AML-193 (cell line): ENCODE measurements around the gene PSMC5.
"Not testable (repeated sequence)": the region's sequence is repeated elsewhere in the genome, so short reads cannot be mapped to it uniquely, and the experiment has no call there.

ENCODE experiments used
- DNase-seq, 2 experiments: peaks; one replicate each; lab custom pipeline; 2025; lab: John Stamatoyannopoulos, UW

Gene PSMC5

GRCh38 chr17:63838631-63839171 lies 11.5 kb downstream of the PSMC5 start:
- DNase-seq = peak; percentile 14 to 31

GRCh38 chr17:63840591-63841349 lies 13.5 kb downstream of the PSMC5 start:
- no peak for DNase-seq

- peak; percentile 29 to 39 for DNase-seq
Measured at GRCh38 chr17:63841350-63842172, 14.3 kb downstream of the PSMC5 start.

GRCh38 chr17:63842173-63842539 lies 14.9 kb downstream of the PSMC5 start:
- DNase-seq = no peak

GRCh38 chr17:63842540-63843386 lies 15.5 kb downstream of the PSMC5 start, which contains the start of gene SMARCD2:
SMARCD2 (minus strand) TSS chr17:63842685; CDS start chr17:63842674, 11 bp downstream.
- DNase-seq = peak; percentile 97 to 98

- peak; percentile 58 to 69 for DNase-seq
Measured at GRCh38 chr17:63843387-63843888, 16.2 kb downstream of the PSMC5 start.

GRCh38 chr17:63843910-63844677 lies 16.9 kb downstream of the PSMC5 start:
- DNase-seq = no peak

GRCh38 chr17:63845509-63845908 lies 18.3 kb downstream of the PSMC5 start:
- DNase-seq = no peak

GRCh38 chr17:63847525-63848249 lies 20.5 kb downstream of the PSMC5 start:
- DNase-seq = no peak

GRCh38 chr17:63848834-63849689 lies 21.8 kb downstream of the PSMC5 start:
- no peak for DNase-seq

GRCh38 chr17:63850401-63850800 lies 23.2 kb downstream of the PSMC5 start:
- DNase-seq = no peak

- DNase-seq = no peak
Measured at GRCh38 chr17:63853260-63853659, 26.0 kb downstream of the PSMC5 start.

GRCh38 chr17:63854709-63855108 lies 27.5 kb downstream of the PSMC5 start:
- DNase-seq = no peak

- DNase-seq = no peak
Measured at GRCh38 chr17:63855185-63855584, 28.0 kb downstream of the PSMC5 start.

- DNase-seq = not testable (repeated sequence)
Measured at GRCh38 chr17:63856425-63856824, 29.2 kb downstream of the PSMC5 start.

- no peak for DNase-seq
Measured at GRCh38 chr17:63859257-63859656, 32.0 kb downstream of the PSMC5 start.

- not testable (repeated sequence) for DNase-seq
Measured at GRCh38 chr17:63866625-63867024, 39.4 kb downstream of the PSMC5 start.

GRCh38 chr17:63869491-63870291 lies 42.5 kb downstream of the PSMC5 start:
- not testable (repeated sequence) for DNase-seq
